GM15510 (cell line): ENCODE measurements around the gene ARHGEF6.

ENCODE experiments used
- POLR2A ChIP-seq: IDR thresholded peaks from 3 replicates; pipeline ENCODE4 v1.6.1; 2011; ENCODE audit warnings: borderline replicate concordance; ENCODE audit not compliant: insufficient read length; ENCODE audit errors: extremely low read depth

ARHGEF6 gene

DNA sequence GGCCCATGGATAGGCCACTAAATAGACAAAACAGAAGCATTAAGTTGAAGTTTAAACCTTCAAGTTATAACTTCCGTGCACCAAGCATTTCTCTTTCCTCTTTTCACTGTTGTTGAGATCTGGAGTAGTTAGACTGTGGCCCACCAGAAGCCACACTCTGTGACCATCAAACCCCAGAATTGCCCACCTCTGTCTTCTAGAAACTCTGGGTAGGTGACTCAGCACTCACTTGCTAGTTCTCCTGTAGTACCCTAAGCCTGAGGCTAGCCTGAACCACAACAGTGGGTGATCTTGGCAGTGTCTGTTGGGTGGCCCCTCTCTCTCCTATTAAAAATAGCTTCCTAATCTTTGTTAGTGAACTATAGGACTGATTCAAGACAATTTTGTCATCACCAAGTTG is 157.3 kb downstream of the ARHGEF6 start:
- TF ChIP-seq POLR2A: no peak

DNA sequence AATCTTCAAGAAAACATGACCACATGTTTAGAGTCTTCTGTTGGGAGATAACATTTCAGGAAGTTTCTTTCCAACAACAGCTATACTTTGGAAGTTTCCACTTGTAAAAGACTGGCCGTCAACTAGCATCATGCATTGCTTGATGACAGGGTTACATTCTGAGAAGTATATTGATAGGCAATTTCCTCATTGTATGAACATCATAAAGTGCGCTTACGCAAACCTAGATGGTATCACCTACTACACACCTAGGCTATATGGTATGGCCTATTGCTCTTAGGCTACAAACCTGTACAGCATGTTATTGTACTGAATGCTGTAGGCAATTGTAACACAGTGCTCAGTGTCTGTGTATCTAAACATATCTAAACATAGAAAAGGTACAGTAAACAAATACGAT is 158.2 kb downstream of the ARHGEF6 start:
- TF ChIP-seq POLR2A: no peak

DNA sequence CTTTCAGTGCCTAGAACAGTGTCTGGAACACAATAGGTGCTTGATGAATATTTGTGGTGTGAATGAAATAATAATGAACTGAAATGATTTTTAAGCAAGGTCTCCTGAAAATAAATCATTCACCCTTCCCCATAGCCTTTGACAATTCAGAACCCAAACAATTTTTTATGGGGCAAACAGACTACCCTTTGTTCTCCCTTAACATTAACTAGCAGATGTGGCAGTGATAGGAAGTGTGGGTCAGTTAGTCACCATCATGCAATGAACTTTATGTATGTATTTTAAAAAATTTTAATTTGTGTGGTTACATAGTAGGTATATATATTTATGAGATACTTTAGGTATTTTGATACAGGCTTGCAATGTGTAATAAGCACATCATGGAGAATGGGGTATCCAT is 160.0 kb downstream of the ARHGEF6 start:
- no peak for TF ChIP-seq POLR2A

DNA sequence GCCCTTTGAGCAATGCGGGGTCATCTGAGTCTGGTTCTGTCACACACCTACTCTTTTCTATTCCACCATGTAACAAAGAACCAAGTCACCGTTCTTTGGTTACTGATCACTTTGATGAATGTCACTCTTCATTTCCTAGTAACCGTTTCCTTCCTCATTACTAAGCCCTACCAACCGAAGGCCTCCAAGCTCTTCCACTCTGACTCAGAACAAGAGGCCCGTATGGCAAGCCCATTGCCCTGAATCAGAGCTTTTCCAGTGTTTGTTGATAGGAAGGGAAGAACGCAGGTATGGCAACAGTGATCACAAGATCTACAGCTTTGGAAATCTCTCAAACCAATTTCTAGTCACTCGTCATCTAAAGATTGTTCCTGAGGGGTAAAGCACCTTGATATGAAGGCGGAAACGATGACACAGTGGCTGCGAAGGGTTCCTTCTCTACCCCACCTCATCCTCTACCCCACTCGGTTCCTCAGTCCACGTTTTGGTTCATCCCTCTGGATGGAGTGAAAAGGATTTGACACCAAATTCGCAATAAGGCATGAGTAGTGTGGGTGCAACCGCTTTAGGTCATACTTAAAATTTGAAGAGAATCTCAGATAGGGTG is 160.7 kb downstream of the ARHGEF6 start:
- no peak for TF ChIP-seq POLR2A

DNA sequence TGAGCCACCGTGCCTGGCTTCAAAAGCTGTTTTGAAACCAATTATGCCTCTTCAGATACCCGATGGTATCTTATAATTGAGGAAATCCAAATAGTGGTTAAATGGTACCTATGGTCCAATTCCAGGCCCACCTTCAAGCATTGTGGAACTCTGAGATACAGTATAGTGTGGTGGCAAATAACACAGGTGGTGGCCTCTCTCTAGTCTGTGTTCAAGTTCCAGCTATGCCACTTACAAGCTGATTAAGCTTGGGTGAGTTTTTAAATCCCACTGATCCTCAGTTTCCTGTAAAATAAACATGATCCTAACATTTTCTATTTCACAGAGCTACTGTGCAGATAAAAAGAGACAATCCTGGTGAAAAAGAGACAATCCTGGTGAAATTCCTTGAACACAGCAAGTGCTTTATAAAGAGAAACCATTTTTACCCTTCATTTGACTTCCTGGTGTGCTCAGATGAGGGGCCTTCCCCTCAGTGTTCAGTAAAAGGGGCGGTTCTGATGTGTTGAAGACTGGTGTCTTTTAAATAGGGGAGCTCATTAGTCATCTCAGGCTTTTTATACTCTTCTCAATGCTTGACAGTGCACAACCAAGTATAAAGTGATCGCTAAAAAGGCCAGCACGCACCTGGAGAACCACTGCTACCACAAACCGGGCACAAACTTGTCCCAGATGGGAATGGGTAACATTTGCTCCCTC is 163.6 kb downstream of the ARHGEF6 start:
- no peak for TF ChIP-seq POLR2A
